ENCODE measurements around the gene CCDC54.

DNA sequence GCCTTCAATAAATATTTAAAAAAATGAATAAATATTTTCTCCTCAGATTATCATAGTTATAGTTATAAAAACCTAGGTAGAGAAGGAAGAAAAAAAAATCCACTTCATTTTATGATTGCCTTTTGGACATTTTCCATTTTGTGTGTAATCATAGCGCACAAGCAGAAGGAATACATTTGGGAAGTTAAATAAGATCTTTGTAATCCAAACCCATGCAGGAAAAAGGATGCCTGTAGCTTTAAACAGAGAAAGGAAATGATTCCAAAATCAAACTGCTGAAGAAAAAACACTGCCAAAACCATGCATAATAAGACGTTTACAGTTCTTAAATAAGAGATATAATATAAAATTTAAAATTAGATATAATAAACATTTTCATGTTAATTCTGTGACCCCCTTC, 7.4 kb upstream of the CCDC54 start:
- TF ChIP-seq, protein P1, sequence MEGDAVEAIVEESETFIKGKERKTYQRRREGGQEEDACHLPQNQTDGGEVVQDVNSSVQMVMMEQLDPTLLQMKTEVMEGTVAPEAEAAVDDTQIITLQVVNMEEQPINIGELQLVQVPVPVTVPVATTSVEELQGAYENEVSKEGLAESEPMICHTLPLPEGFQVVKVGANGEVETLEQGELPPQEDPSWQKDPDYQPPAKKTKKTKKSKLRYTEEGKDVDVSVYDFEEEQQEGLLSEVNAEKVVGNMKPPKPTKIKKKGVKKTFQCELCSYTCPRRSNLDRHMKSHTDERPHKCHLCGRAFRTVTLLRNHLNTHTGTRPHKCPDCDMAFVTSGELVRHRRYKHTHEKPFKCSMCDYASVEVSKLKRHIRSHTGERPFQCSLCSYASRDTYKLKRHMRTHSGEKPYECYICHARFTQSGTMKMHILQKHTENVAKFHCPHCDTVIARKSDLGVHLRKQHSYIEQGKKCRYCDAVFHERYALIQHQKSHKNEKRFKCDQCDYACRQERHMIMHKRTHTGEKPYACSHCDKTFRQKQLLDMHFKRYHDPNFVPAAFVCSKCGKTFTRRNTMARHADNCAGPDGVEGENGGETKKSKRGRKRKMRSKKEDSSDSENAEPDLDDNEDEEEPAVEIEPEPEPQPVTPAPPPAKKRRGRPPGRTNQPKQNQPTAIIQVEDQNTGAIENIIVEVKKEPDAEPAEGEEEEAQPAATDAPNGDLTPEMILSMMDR (IDR thresholded peaks at IDR 0.05), result no peak
- TF ChIP-seq POLR2AphosphoS5 (IDR thresholded peaks at IDR 0.05), result no peak

Data from prostate gland (tissue), 2 donors.